ENCODE data around the gene SLC22A17. TPM values are rescaled to one million over a fixed set of nuclear protein-coding genes. Genes with fewer than 3 reads are reported as not detected.
A peak's percentile ranks its signal among the peaks of the same experiment; 100 is the strongest.

Gene SLC22A17
- total and polyA plus RNA-seq, 10 of the 15 experiments (the other 5 are each of a cell fraction or from before 2014, with no cell fraction given): not detected

GRCh38 chr14:23307687-23308644, 44.7 kb downstream of the SLC22A17 start:
- no peak for FAIRE-seq
- H3K27me3 ChIP-seq (replicated peaks in 1 of 2; ENCODE audit: control insufficient read depth in 2 of 2, insufficient read depth in 2 of 2, low read length in 1 of 2): no peaks in the 10 kb centered on the region

More at GRCh38 chr14:23307687-23308644, 44.7 kb downstream of the SLC22A17 start:
- ChIA-PET SMC1A (ENCODE audit: uncharacterized antibody, unreplicated experiment) (interaction anchor here (0.9 to 2.3 kb wide), 5 partner anchors 9 to 22 kb away, joined by 3 to 17 read pairs (median 4); partner anchors contain the start of genes HOMEZ and PABPN1), POLR2A (interaction anchor here (0.7 to 3.7 kb wide), 3 partner anchors 7 to 22 kb away, joined by 6 to 55 read pairs (median 10); partner anchors contain the start of genes HOMEZ and PABPN1), CTCF (interaction anchor here (1.0 to 4.5 kb wide), 4 partner anchors 13 to 160 kb away, joined by 3 to 37 read pairs (median 7); partner anchors contain the start of gene PABPN1), RAD21 (ENCODE audit: unreplicated experiment) (interaction anchor here (1.3 to 8.7 kb wide), 2 partner anchors 14 to 186 kb away, joined by 3 to 103 read pairs; partner anchors contain the start of gene PABPN1)
- no peaks in the 10 kb centered on the region for H4K20me1 ChIP-seq (ENCODE audit: control insufficient read depth, insufficient read depth)
- H3K4me2 ChIP-seq (ENCODE audit: control insufficient read depth, insufficient read depth): peak overlapping the region; percentile 80
- H3K4me3 ChIP-seq: peak overlapping the region; percentile 100
- in situ Hi-C loops (cut with MboI) (loop anchor here (10.0 to 25.0 kb wide), 2 partner anchors 804 to 1127 kb away; partner anchors contain the start of genes DCAF11 and NRL), intact Hi-C loops (cut with micrococcal nuclease; ENCODE audit: unreplicated experiment) (no loop called here)
- peaks cover 20% of the 10 kb centered on the region for H3K4me1 ChIP-seq (ENCODE audit: control insufficient read depth, insufficient read depth, low read length)
- no peaks in the 10 kb centered on the region; a peak in 1 of 4 replicates for H3K36me3 ChIP-seq (ENCODE audit: control insufficient read depth in 2 of 2, insufficient read depth in 2 of 2, low read length in 1 of 2)
- no peak for TF ChIP-seq BHLHE40 (IDR thresholded peaks at IDR 0.05; ENCODE audit: borderline replicate concordance in 1 of 2, low read depth in 2 of 2, low read length in 1 of 2)
- no peak for TF ChIP-seq ZNF687 (IDR thresholded peaks at IDR 0.05)
- TF ChIP-seq CBFB (IDR thresholded peaks at IDR 0.05; ENCODE audit: low read depth): no peak
- TF ChIP-seq STAT3 (IDR thresholded peaks at IDR 0.05; ENCODE audit: low read depth, low read length): no peak
- TF ChIP-seq HSF1 (IDR thresholded peaks at IDR 0.05; ENCODE audit: low read depth, low read length): no peak
- no peak for TF ChIP-seq NR2C2 (IDR thresholded peaks at IDR 0.05; ENCODE audit: borderline replicate concordance, control insufficient read depth, insufficient read length, low read depth)
- no peak for TF ChIP-seq BMI1 (IDR thresholded peaks at IDR 0.05; ENCODE audit: borderline replicate concordance)
- no peak for TF ChIP-seq NFIC (IDR thresholded peaks at IDR 0.05; ENCODE audit: low read depth, low read length)
- no peak for TF ChIP-seq CHD1 (IDR thresholded peaks at IDR 0.05; ENCODE audit: low read depth, low read length)
- no peak for TF ChIP-seq EED (IDR thresholded peaks at IDR 0.05; ENCODE audit: low read depth)
- H3K27ac ChIP-seq (ENCODE audit: control insufficient read depth, insufficient read depth): peak overlapping the region; percentile 91
- ATAC-seq (no peak), DNase-seq (ENCODE audit: low read depth, low spot score) (no peak)
- H3K9ac ChIP-seq (ENCODE audit: control insufficient read depth, insufficient read depth, low read length): peak overlapping the region; percentile 97
- no TSS peak for BruUV-seq (replicated peaks)
- H2AFZ ChIP-seq (ENCODE audit: control insufficient read depth, low read depth, low read length): no peak overlapping the region
- H3K9me3 ChIP-seq (replicated peaks; ENCODE audit: control insufficient read depth, insufficient read depth, low read length): no peaks in the 10 kb centered on the region
- 93% methylated on average over 22 of the region's 22 CpGs for WGBS (ENCODE audit: insufficient coverage, insufficient replicate concordance, low lambda C conversion rate, missing lambda C conversion rate)
- peaks cover 27% of the 10 kb centered on the region for H3K79me2 ChIP-seq (ENCODE audit: control insufficient read depth, insufficient read depth, low read length)
